GM23338 (cell line): ENCODE results near the gene PAGE4. TPM values are rescaled to one million over a fixed set of nuclear protein-coding genes. Genes with fewer than 3 reads are reported as not detected.

Experiments used
- ATAC-seq: fragments of 200-7000 bp; cut with Tn5 transposase; 3 replicates; pipeline ENCODE4 v1.9.1; 2020
- DNase-seq: peaks from one replicate; pipeline ENCODE4 v3.0.0-alpha.2; 2015; ENCODE audit warnings: low spot score
- H2AFZ ChIP-seq: fragments of 200-600 bp; sonication (generic); 2 replicates; pipeline ENCODE4 v1.8.0; 2016; ENCODE audit warnings: antibody characterized with exemption, mild to moderate bottlenecking, moderate library complexity
- H3F3A ChIP-seq: fragments of 200-600 bp; sonication (generic); replicated peaks from 2 replicates; pipeline ENCODE4 v1.8.0; 2017; ENCODE audit warnings: antibody characterized with exemption, mixed run types, low read depth
- H3K27ac ChIP-seq: fragments of 200-600 bp; sonication (generic); 2 replicates; pipeline ENCODE4 v1.6.1; 2016; ENCODE audit warnings: low read depth
- H3K27me3 ChIP-seq: fragments of 200-600 bp; sonication (generic); 2 replicates; pipeline ENCODE4 v1.8.0; 2016; ENCODE audit warnings: mild to moderate bottlenecking, mixed run types, moderate library complexity; ENCODE audit not compliant: insufficient read depth
- H3K36me3 ChIP-seq: fragments of 200-600 bp; sonication (generic); 2 replicates; pipeline ENCODE4 v1.8.0; 2016; ENCODE audit warnings: mild to moderate bottlenecking; ENCODE audit not compliant: insufficient read depth
- H3K4me1 ChIP-seq: fragments of 200-600 bp; sonication (generic); 2 replicates; pipeline ENCODE4 v1.8.0; 2016; ENCODE audit warnings: mild to moderate bottlenecking, moderate library complexity; ENCODE audit not compliant: insufficient read depth
- H3K4me2 ChIP-seq: fragments of 200-600 bp; sonication (generic); 2 replicates; pipeline ENCODE4 v1.7.1; 2017; ENCODE audit warnings: mixed run types
- H3K4me3 ChIP-seq: fragments of 200-600 bp; sonication (generic); 2 replicates; pipeline ENCODE4 v1.6.1; 2016; ENCODE audit warnings: mixed run types
- H3K79me2 ChIP-seq: fragments of 200-600 bp; sonication (generic); replicated peaks from 2 replicates; pipeline ENCODE4 v1.8.0; 2017; ENCODE audit warnings: mild to moderate bottlenecking; ENCODE audit not compliant: insufficient read depth
- H3K9me2 ChIP-seq: fragments of 200-600 bp; sonication (generic); 2 replicates; pipeline ENCODE4 v1.8.0; 2017; ENCODE audit not compliant: insufficient read depth
- H4K20me1 ChIP-seq: fragments of 200-600 bp; sonication (generic); replicated peaks from 2 replicates; pipeline ENCODE4 v1.8.0; 2017; ENCODE audit warnings: mild to moderate bottlenecking; ENCODE audit not compliant: insufficient read depth
- H3K27ac Mint-ChIP-seq: 2 replicates; pipeline ENCODE4 v1.8.0; 2020; ENCODE audit warnings: inconsistent platforms, mild to moderate bottlenecking, moderate library complexity, mixed read lengths
- H3K27me3 Mint-ChIP-seq: 3 replicates; pipeline ENCODE4 v1.8.0; 2022; ENCODE audit warnings: low read depth, mild to moderate bottlenecking, moderate library complexity, mixed read lengths, inconsistent platforms; ENCODE audit not compliant: insufficient read depth, poor library complexity
- H3K36me3 Mint-ChIP-seq: 3 replicates; pipeline ENCODE4 v1.8.0; 2021; ENCODE audit warnings: low read depth, mild to moderate bottlenecking, inconsistent platforms, moderate library complexity, mixed read lengths
- H3K4me1 Mint-ChIP-seq: 3 replicates; pipeline ENCODE4 v1.8.0; 2020; ENCODE audit warnings: mild to moderate bottlenecking, inconsistent platforms, mixed read lengths
- H3K4me3 Mint-ChIP-seq: 3 replicates; pipeline ENCODE4 v1.8.0; 2021; ENCODE audit warnings: moderate library complexity, mild to moderate bottlenecking, inconsistent platforms, mixed read lengths
- H3K9me3 Mint-ChIP-seq: 3 replicates; pipeline ENCODE4 v1.8.0; 2020; ENCODE audit warnings: moderate library complexity, mild to moderate bottlenecking, inconsistent platforms, mixed read lengths
- CREB1 ChIP-seq: fragments of 250-450 bp; sonication (Bioruptor Pico); IDR thresholded peaks from 2 replicates; pipeline ENCODE4 v1.5.0; 2020; ENCODE audit warnings: low read depth, mild to moderate bottlenecking, moderate library complexity
- EZH2 ChIP-seq: fragments of 200-600 bp; sonication (generic); IDR thresholded peaks from one replicate; pipeline ENCODE4 v1.8.0; 2017; ENCODE audit warnings: antibody characterized with exemption, mild to moderate bottlenecking, low read depth; ENCODE audit not compliant: unreplicated experiment
- NANOG ChIP-seq: IDR thresholded peaks from 2 replicates; pipeline ENCODE4 v1.6.1; 2016; ENCODE audit warnings: antibody characterized with exemption, borderline replicate concordance
- POLR2AphosphoS5 ChIP-seq: IDR thresholded peaks from 2 replicates; pipeline ENCODE4 v1.6.1; 2016; ENCODE audit warnings: antibody characterized with exemption, low read depth
- REST ChIP-seq: IDR thresholded peaks from one replicate; pipeline ENCODE4 v1.6.1; 2018; ENCODE audit warnings: antibody characterized with exemption; ENCODE audit not compliant: unreplicated experiment
- STAT1 ChIP-seq: IDR thresholded peaks from one replicate; pipeline ENCODE4 v1.6.1; 2016; ENCODE audit warnings: antibody characterized with exemption; ENCODE audit not compliant: unreplicated experiment
- ZNF114 ChIP-seq: fragments of 250-450 bp; sonication (Bioruptor Pico); IDR thresholded peaks from 2 replicates; pipeline ENCODE4 v1.5.0; 2020; ENCODE audit warnings: mild to moderate bottlenecking, moderate library complexity
- ZNF331 ChIP-seq: fragments of 250-450 bp; sonication (Bioruptor Pico); IDR thresholded peaks from 2 replicates; pipeline ENCODE4 v1.5.0; 2020; ENCODE audit warnings: low read depth, mild to moderate bottlenecking, moderate library complexity
- ZNF462 ChIP-seq: fragments of 250-450 bp; sonication (Bioruptor Pico); IDR thresholded peaks from 2 replicates; pipeline ENCODE4 v1.5.0; 2020; ENCODE audit warnings: mild to moderate bottlenecking, moderate library complexity
- polyA plus RNA-seq: library from polyadenylated mRNA; unstranded; fragments of >200 nt; fragmentation: Nextera tagmentation; extraction: Ambion mirVana; gene quantifications from 2 replicates; pipeline ENCODE4 v1.2.1, GENCODE V29; 2016
- total RNA-seq: library from RNA; depleted of rRNA; stranded (reverse); fragments of >200 nt; shearing (Covaris generic); gene quantifications from 2 replicates; pipeline ENCODE4 v1.2.3, GENCODE V29; 2014

PAGE4 gene
- total and polyA plus RNA-seq, 2 experiments from 2014 or later: 1.6 TPM; not detected in 1

GRCh38 chrX:49848275-49848674, 19.2 kb downstream of the PAGE4 start (continued):
- TF ChIP-seq ZNF462 (CRISPR knock-in tag) (no peak), NANOG (no peak), EZH2 (no peak), REST (no peak), CREB1 (no peak)

DNA sequence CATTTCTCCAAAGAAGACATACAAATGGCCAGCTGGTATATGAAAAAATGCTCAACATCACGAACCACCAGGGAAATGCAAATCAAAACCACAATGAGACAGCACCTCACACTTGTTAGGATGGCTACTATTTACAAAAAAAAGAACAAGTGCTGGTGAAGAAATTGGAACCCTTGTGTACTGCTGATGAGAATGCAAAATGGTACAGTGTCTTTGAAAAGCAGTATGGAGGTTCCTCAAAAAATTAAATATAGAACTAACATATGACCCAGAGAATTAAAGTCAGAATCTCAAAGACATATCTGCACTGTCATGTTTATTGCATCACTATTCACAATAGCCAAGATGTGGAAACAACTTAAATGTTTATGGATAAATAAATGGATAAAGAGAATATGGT, 20.9 kb downstream of the PAGE4 start:
- H3K27me3 ChIP-seq: no peaks in the 10 kb centered on the region
- no peak overlapping the region for H2AFZ ChIP-seq
- no peak overlapping the region for H3K27ac ChIP-seq
- H3K36me3 ChIP-seq: no peaks in the 10 kb centered on the region
- H3K4me2 ChIP-seq: no peak overlapping the region
- Mint-ChIP-seq H3K27me3 (peaks cover 5% of the 10 kb centered on the region), H3K4me3 (no peak overlapping the region), H3K4me1 (no peaks in the 10 kb centered on the region), H3K36me3 (no peaks in the 10 kb centered on the region), H3K27ac (no peak overlapping the region), H3K9me3 (no peaks in the 10 kb centered on the region)
- no peak overlapping the region for H3K4me3 ChIP-seq
- no peak for DNase-seq
- H4K20me1 ChIP-seq: no peaks in the 10 kb centered on the region
- H3K4me1 ChIP-seq: no peaks in the 10 kb centered on the region
- H3K79me2 ChIP-seq: no peaks in the 10 kb centered on the region
- ATAC-seq: no peak
- no peaks in the 10 kb centered on the region for H3K9me2 ChIP-seq
- no peaks in the 10 kb centered on the region for H3F3A ChIP-seq
- TF ChIP-seq NANOG: no peak
- no peak for TF ChIP-seq POLR2AphosphoS5
- TF ChIP-seq STAT1: no peak
- TF ChIP-seq ZNF114 (CRISPR knock-in tag): no peak
- no peak for TF ChIP-seq ZNF331 (CRISPR knock-in tag)
